HG02571 (cell line): ENCODE data around the gene APBA1.

Experiments used
- ATAC-seq: cut with Tn5 transposase; IDR thresholded peaks from one replicate; pipeline ENCODE4 v1.9.1; 2021; ENCODE audit warnings: mild to moderate bottlenecking, moderate library complexity; ENCODE audit not compliant: unreplicated experiment

APBA1 gene

GRCh38 chr9:69380301-69380700 is 291.9 kb downstream of the APBA1 start:
- ATAC-seq, result no peak

- no peak for ATAC-seq
These were observed 292.7 kb downstream of the APBA1 start for GRCh38 chr9:69379270-69379982.

- ATAC-seq, result no peak
These were observed 294.2 kb downstream of the APBA1 start for GRCh38 chr9:69377981-69378380.
